Measurements from ENCODE around the gene UGT1A5.

DNA sequence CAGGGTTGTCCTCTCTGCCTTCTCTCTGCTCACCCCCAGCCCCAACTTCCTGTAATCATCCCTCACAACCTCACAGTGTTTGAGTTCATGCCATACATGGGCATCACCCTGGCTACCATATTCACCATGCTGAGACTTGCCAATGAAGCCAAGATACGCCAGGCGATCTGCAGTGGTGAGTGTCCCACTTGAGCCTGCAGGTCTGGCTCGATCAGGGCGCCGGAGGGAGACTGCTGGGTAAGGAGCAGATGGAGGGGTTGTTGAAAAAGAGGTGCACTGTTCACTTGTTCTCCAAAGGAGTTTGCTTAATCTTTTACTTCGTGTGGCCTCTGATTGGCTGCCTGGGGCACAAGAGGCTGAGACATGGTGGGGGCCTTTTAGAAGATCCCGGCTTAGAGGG lies 80.0 kb downstream of the UGT1A5 start:
- no peak for TF ChIP-seq POLR2AphosphoS5 (IDR thresholded peaks at IDR 0.05; ENCODE audit: low read depth, low read length)
- TF ChIP-seq TAF1 (IDR thresholded peaks at IDR 0.05; ENCODE audit: borderline replicate concordance, insufficient read depth, low read length): no peak
